ENCODE data around the gene NLRP4.

Gene NLRP4

DNA sequence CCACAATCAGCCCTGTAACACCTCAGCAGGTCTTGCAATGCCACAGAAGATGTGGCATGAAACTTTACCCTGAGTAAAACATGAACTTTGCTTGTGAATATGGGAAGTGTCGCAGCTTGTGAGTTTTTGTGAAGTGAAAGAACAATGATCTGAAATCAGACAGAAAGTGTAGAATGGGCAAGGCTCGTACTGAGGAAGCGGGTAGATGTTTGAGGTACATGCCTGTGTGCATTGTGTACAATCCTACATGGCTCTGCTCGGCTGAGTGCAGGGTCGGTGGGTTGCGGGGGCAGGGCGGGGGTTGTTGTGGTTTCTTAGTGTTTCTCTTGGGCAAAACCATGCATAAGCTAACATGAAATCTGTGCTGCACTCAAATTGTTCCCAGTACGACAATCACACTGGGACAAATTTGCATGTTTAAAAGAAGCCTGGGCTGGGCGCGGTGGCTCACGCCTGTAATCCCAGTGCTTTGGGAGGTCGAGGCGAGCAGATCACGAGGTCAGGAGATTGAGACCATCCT, 94.7 kb downstream of the NLRP4 start:
- Histone ChIP-seq H3K27ac (no peak overlapping the region), H3K4me3 (no peak overlapping the region), H3K36me3 (no peaks in the 10 kb centered on the region), H3K9me3 (peaks cover 0 to 3% (median 0%) of the 10 kb centered on the region in 3 donors), H3K27me3 (no peaks in the 10 kb centered on the region), H3K4me1 (no peaks in the 10 kb centered on the region)
- DNase-seq: no peak
- TF ChIP-seq, protein P1, sequence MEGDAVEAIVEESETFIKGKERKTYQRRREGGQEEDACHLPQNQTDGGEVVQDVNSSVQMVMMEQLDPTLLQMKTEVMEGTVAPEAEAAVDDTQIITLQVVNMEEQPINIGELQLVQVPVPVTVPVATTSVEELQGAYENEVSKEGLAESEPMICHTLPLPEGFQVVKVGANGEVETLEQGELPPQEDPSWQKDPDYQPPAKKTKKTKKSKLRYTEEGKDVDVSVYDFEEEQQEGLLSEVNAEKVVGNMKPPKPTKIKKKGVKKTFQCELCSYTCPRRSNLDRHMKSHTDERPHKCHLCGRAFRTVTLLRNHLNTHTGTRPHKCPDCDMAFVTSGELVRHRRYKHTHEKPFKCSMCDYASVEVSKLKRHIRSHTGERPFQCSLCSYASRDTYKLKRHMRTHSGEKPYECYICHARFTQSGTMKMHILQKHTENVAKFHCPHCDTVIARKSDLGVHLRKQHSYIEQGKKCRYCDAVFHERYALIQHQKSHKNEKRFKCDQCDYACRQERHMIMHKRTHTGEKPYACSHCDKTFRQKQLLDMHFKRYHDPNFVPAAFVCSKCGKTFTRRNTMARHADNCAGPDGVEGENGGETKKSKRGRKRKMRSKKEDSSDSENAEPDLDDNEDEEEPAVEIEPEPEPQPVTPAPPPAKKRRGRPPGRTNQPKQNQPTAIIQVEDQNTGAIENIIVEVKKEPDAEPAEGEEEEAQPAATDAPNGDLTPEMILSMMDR (IDR thresholded peaks at IDR 0.05): no peak
- intact Hi-C loops (cut with DNase I; ENCODE audit: low total_unique reads): no loop called here

Measured in tibial artery (tissue), 4 donors.